HCT116 (cell line): Measurements from ENCODE around the gene MPPED1. TPM values are rescaled to one million over a fixed set of nuclear protein-coding genes. Genes with fewer than 3 reads are reported as not detected.

ENCODE experiments used
- ATAC-seq: fragments of 200-7000 bp; cut with Tn5 transposase; 2 replicates; pipeline ENCODE4 v1.9.1; 2020; ENCODE audit warnings: mild to moderate bottlenecking, moderate library complexity
- BruUV-seq: library from RNA; stranded (reverse); fragments of 400-500 nt; replicated peaks from 2 replicates; lab custom pipeline; 2021; lab: Mats Ljungman, UMichigan
- CTCF ChIA-PET: fragments of 300-600 bp; sonication (Branson Sonifier 250); formaldehyde crosslinking; loops from one replicate; lab custom pipeline; 2021; ENCODE audit warnings: antibody characterized with exemption; lab: Charles Lee
- POLR2A ChIA-PET: fragments of 300-600, 350-600 bp; sonication (Branson Sonifier 250); formaldehyde crosslinking; loops from one replicate; lab custom pipeline; 2021; ENCODE audit warnings: antibody characterized with exemption; lab: Charles Lee
- RAD21 ChIA-PET, 2 experiments: fragments of 300-600 bp; sonication (Branson Sonifier 250); formaldehyde crosslinking; loops; one replicate each; lab custom pipeline; 2023; ENCODE audit warnings: low total read pairs in 2 of 2; ENCODE audit not compliant: uncharacterized antibody in 2 of 2, unreplicated experiment in 2 of 2, low non-redundant PET in 1 of 2; lab: Charles Lee
- DNase-seq: peaks from one replicate; pipeline ENCODE4 v3.0.0-alpha.2; 2010; ENCODE audit warnings: low read depth, low spot score
- H2AFZ ChIP-seq: fragments of 200-600 bp; shearing (Covaris generic), sonication (generic); 2 replicates; pipeline ENCODE4 v1.6.1; 2017; ENCODE audit warnings: low read depth, mixed run types, mixed read lengths, antibody characterized with exemption, low read length; ENCODE audit not compliant: poor library complexity, severe bottlenecking
- H3K27ac ChIP-seq: 2 replicates; pipeline ENCODE4 v1.5.1; 2012; ENCODE audit warnings: low read depth, low read length
- H3K27me3 ChIP-seq: fragments of 200-600 bp; sonication (generic); 2 replicates; pipeline ENCODE4 v1.6.1; 2016; ENCODE audit warnings: mixed run types, low read length, mixed read lengths; ENCODE audit not compliant: insufficient read depth
- H3K36me3 ChIP-seq, 2 experiments: fragments of 200-500 bp in 1 of 2; fragments of 200-600 bp in 1 of 2; sonication (Bioruptor generic) in 1 of 2; sonication (generic) in 1 of 2; 2 replicates each; pipeline versions ENCODE4 v1.5.1 to v1.6.1; 2014 to 2016; ENCODE audit warnings: low read length in 2 of 2, inconsistent platforms in 1 of 2, mixed read lengths in 1 of 2, mixed run types in 1 of 2; ENCODE audit not compliant: insufficient read depth in 2 of 2, control insufficient read depth in 1 of 2
- H3K4me1 ChIP-seq, 2 experiments: fragments of 200-600 bp in 1 of 2; sonication (generic) in 1 of 2; 2 replicates each; pipeline versions ENCODE4 v1.5.1 to v1.6.1; 2012 to 2017; ENCODE audit warnings: low read length in 2 of 2, inconsistent platforms in 1 of 2, mild to moderate bottlenecking in 1 of 2, mixed read lengths in 1 of 2, mixed run types in 1 of 2, moderate library complexity in 1 of 2; ENCODE audit not compliant: insufficient read depth in 2 of 2, control insufficient read depth in 1 of 2
- H3K4me2 ChIP-seq: fragments of 200-600 bp; sonication (generic); 2 replicates; pipeline ENCODE4 v1.6.1; 2017; ENCODE audit warnings: mixed run types, low read length, mixed read lengths
- H3K4me3 ChIP-seq, 2 experiments: fragments of 200-600 bp in 1 of 2; sonication (generic) in 1 of 2; replicated peaks in 1 of 2; 2 replicates each; pipeline ENCODE4 v1.5.1; 2011 to 2016; ENCODE audit warnings: low read length in 2 of 2, control low read depth in 1 of 2, low read depth in 1 of 2, mild to moderate bottlenecking in 1 of 2, mixed read lengths in 1 of 2, mixed run types in 1 of 2
- H3K79me2 ChIP-seq: fragments of 200-600 bp; sonication (generic); 2 replicates; pipeline ENCODE4 v1.6.1; 2017; ENCODE audit warnings: mild to moderate bottlenecking, mixed run types, low read length, moderate library complexity, mixed read lengths; ENCODE audit not compliant: insufficient read depth
- H3K9ac ChIP-seq: fragments of 200-600 bp; sonication (generic); 2 replicates; pipeline ENCODE4 v1.6.1; 2016; ENCODE audit warnings: low read length, mixed read lengths
- H3K9me2 ChIP-seq: fragments of 200-600 bp; sonication (generic), shearing (Covaris generic); 2 replicates; pipeline ENCODE4 v1.6.1; 2017; ENCODE audit warnings: mixed run types, mild to moderate bottlenecking, moderate library complexity; ENCODE audit not compliant: insufficient read depth
- H3K9me3 ChIP-seq, 2 experiments: fragments of 200-500 bp in 1 of 2; fragments of 200-600 bp in 1 of 2; sonication (Bioruptor generic) in 1 of 2; sonication (generic) in 1 of 2; 2 replicates each; pipeline ENCODE4 v1.6.1; 2014 to 2017; ENCODE audit warnings: low read length in 2 of 2, mixed read lengths in 2 of 2, inconsistent platforms in 1 of 2, low read depth in 1 of 2, mild to moderate bottlenecking in 1 of 2, mixed run types in 1 of 2, moderate library complexity in 1 of 2; ENCODE audit not compliant: control insufficient read depth in 1 of 2, insufficient read depth in 1 of 2
- H4K20me1 ChIP-seq: fragments of 200-600 bp; sonication (generic), shearing (Covaris generic); 2 replicates; pipeline ENCODE4 v1.6.1; 2017; ENCODE audit warnings: mixed run types, mild to moderate bottlenecking, moderate library complexity; ENCODE audit not compliant: insufficient read depth
- CBX3 ChIP-seq: IDR thresholded peaks from 2 replicates; pipeline ENCODE4 v1.6.1; 2012; ENCODE audit warnings: low read depth
- CEBPB ChIP-seq: IDR thresholded peaks from 2 replicates; pipeline ENCODE4 v1.6.1; 2012; ENCODE audit warnings: low read depth
- EZH2phosphoT487 ChIP-seq: fragments of 200-600 bp; IDR thresholded peaks from 2 replicates; pipeline ENCODE4 v1.6.1; 2018; ENCODE audit warnings: antibody characterized with exemption, borderline replicate concordance
- FOSL1 ChIP-seq: IDR thresholded peaks from 2 replicates; pipeline ENCODE4 v1.6.1; 2012; ENCODE audit warnings: low read depth
- JUND ChIP-seq: IDR thresholded peaks from 2 replicates; pipeline ENCODE4 v1.6.1; 2012
- POLR2AphosphoS5 ChIP-seq: IDR thresholded peaks from 2 replicates; pipeline ENCODE4 v1.6.1; 2011; ENCODE audit warnings: mild to moderate bottlenecking, low read depth, low read length, moderate library complexity
- RAD21 ChIP-seq: IDR thresholded peaks from 2 replicates; pipeline ENCODE4 v1.6.1; 2012; ENCODE audit warnings: low read depth, mild to moderate bottlenecking
- REST ChIP-seq: IDR thresholded peaks from 2 replicates; pipeline ENCODE4 v1.6.1; 2012; ENCODE audit warnings: low read depth
- SP1 ChIP-seq: IDR thresholded peaks from 2 replicates; pipeline ENCODE4 v1.6.1; 2012; ENCODE audit warnings: low read depth
- SRF ChIP-seq: IDR thresholded peaks from 2 replicates; pipeline ENCODE4 v1.6.1; 2012; ENCODE audit warnings: low read depth
- YY1 ChIP-seq: IDR thresholded peaks from 2 replicates; pipeline ENCODE4 v1.6.1; 2011; ENCODE audit warnings: low read length, low read depth, moderate library complexity, mild to moderate bottlenecking; ENCODE audit not compliant: insufficient replicate concordance; ENCODE audit errors: extremely low read depth
- intact Hi-C: fragments of 100-400 bp; cut with micrococcal nuclease; formaldehyde crosslinking; loops from 2 replicates; pipeline ENCODE4 v1.10.0; 2022
- total RNA-seq: library from RNA; stranded (reverse); gene quantifications from one replicate; pipeline ENCODE4 v1.2.1, GENCODE V29; 2021; ENCODE audit not compliant: unreplicated experiment
- TF ChIP-seq, protein P1 (sequence below): IDR thresholded peaks from 2 replicates; pipeline ENCODE4 v1.6.1; 2011; ENCODE audit warnings: mild to moderate bottlenecking, low read length, moderate library complexity; ENCODE audit not compliant: insufficient replicate concordance; ENCODE audit errors: extremely low read depth
- TF ChIP-seq, protein P2 (sequence below), 3 experiments: fragments of 200-600 bp in 1 of 3; sonication (generic) in 1 of 3; IDR thresholded peaks in 2 of 3; conservative IDR thresholded peaks in 1 of 3; 2 replicates each; pipeline ENCODE4 v1.5.1; 2012 to 2017; ENCODE audit warnings: low read depth in 2 of 3, low read length in 2 of 3, antibody characterized with exemption in 1 of 3, borderline replicate concordance in 1 of 3, control low read depth in 1 of 3, mild to moderate bottlenecking in 1 of 3, mixed read lengths in 1 of 3, mixed run types in 1 of 3, moderate library complexity in 1 of 3; ENCODE audit not compliant: insufficient read depth in 1 of 3
- TF ChIP-seq, protein P3 (sequence below): IDR thresholded peaks from 2 replicates; pipeline ENCODE4 v1.6.1; 2012

Gene MPPED1
- total RNA-seq, 1 experiment from 2014 or later, result not detected

GRCh38 chr22:43370036-43370435, 41.8 kb upstream of the MPPED1 start:
- Histone ChIP-seq H3K27ac (no peak overlapping the region), H3K9ac (no peak overlapping the region), H3K4me2 (no peak overlapping the region), H3K4me1 (no peaks in the 10 kb centered on the region), H3K36me3 (no peaks in the 10 kb centered on the region), H3K9me3 (no peaks in the 10 kb centered on the region), H3K79me2 (no peaks in the 10 kb centered on the region), H4K20me1 (no peaks in the 10 kb centered on the region), H2AFZ (no peak overlapping the region), H3K27me3 (peaks cover 23% of the 10 kb centered on the region), H3K9me2 (no peaks in the 10 kb centered on the region), H3K4me3 (no peak overlapping the region)
- DNase-seq (no peak), ATAC-seq (no peak)
- RAD21 ChIA-PET, result no interaction called here
- BruUV-seq, result no TSS peak
- CTCF ChIA-PET, result no interaction called here
- POLR2A ChIA-PET, result no interaction called here
- intact Hi-C loops, result no loop called here
- TF ChIP-seq, protein P1, sequence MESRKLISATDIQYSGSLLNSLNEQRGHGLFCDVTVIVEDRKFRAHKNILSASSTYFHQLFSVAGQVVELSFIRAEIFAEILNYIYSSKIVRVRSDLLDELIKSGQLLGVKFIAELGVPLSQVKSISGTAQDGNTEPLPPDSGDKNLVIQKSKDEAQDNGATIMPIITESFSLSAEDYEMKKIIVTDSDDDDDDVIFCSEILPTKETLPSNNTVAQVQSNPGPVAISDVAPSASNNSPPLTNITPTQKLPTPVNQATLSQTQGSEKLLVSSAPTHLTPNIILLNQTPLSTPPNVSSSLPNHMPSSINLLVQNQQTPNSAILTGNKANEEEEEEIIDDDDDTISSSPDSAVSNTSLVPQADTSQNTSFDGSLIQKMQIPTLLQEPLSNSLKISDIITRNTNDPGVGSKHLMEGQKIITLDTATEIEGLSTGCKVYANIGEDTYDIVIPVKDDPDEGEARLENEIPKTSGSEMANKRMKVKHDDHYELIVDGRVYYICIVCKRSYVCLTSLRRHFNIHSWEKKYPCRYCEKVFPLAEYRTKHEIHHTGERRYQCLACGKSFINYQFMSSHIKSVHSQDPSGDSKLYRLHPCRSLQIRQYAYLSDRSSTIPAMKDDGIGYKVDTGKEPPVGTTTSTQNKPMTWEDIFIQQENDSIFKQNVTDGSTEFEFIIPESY, result no peak
- TF ChIP-seq SRF (no peak), FOSL1 (no peak), JUND (no peak), SP1 (no peak), CEBPB (no peak), RAD21 (no peak), REST (no peak), YY1 (no peak), POLR2AphosphoS5 (no peak), EZH2phosphoT487 (no peak), CBX3 (no peak)
- TF ChIP-seq, protein P2, sequence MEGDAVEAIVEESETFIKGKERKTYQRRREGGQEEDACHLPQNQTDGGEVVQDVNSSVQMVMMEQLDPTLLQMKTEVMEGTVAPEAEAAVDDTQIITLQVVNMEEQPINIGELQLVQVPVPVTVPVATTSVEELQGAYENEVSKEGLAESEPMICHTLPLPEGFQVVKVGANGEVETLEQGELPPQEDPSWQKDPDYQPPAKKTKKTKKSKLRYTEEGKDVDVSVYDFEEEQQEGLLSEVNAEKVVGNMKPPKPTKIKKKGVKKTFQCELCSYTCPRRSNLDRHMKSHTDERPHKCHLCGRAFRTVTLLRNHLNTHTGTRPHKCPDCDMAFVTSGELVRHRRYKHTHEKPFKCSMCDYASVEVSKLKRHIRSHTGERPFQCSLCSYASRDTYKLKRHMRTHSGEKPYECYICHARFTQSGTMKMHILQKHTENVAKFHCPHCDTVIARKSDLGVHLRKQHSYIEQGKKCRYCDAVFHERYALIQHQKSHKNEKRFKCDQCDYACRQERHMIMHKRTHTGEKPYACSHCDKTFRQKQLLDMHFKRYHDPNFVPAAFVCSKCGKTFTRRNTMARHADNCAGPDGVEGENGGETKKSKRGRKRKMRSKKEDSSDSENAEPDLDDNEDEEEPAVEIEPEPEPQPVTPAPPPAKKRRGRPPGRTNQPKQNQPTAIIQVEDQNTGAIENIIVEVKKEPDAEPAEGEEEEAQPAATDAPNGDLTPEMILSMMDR (IDR thresholded peaks at IDR 0.05 in 2 of 3, conservative IDR thresholded peaks at IDR 0.05 in 1 of 3; ENCODE audit: borderline replicate concordance in 1 of 3, insufficient read depth in 1 of 3, low read depth in 2 of 3, low read length in 2 of 3), result no peak
- TF ChIP-seq, protein P3, sequence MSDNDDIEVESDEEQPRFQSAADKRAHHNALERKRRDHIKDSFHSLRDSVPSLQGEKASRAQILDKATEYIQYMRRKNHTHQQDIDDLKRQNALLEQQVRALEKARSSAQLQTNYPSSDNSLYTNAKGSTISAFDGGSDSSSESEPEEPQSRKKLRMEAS, result no peak
